K562 (cell line): ENCODE data around the gene WWC2. TPM values are rescaled to one million over a fixed set of nuclear protein-coding genes. Genes with fewer than 3 reads are reported as not detected.

Source experiments
- ATAC-seq: fragments of 200-7000 bp; cut with Tn5 transposase; 3 replicates; pipeline ENCODE4 v1.9.1; 2020; ENCODE audit warnings: moderate library complexity
- BruUV-seq: library from RNA; stranded (reverse); fragments of 400-500 nt; replicated peaks from 2 replicates; lab custom pipeline; 2021; lab: Mats Ljungman, UMichigan
- CTCF ChIA-PET: fragments of 300-600 bp; formaldehyde crosslinking; extraction: SDS; loops from one replicate; lab custom pipeline; 2021; ENCODE audit warnings: low intra/inter-chr PET ratio; lab: Yijun Ruan, JAX
- POLR2A ChIA-PET: fragments of 300-600, 350-650 bp; sonication (Branson Sonifier 250); formaldehyde crosslinking; extraction: SDS; loops from one replicate; lab custom pipeline; 2021; ENCODE audit warnings: antibody characterized with exemption, inconsistent platforms; lab: Yijun Ruan, JAX
- DNase-seq, 4 experiments: peaks; one replicate each; pipeline versions ENCODE4 v3.0.0 to v3.0.0-alpha.2; 2011 to 2018; ENCODE audit warnings: low spot score in 3 of 4, mixed read lengths in 3 of 4; ENCODE audit errors: extremely low read depth in 1 of 4
- FAIRE-seq: peaks from 2 replicates; lab custom pipeline; 2011; peaks lifted over from hg19 to GRCh38; lab: Jason Lieb, UNC
- H2AFZ ChIP-seq: 2 replicates; pipeline ENCODE4 v1.6.0; 2011; ENCODE audit warnings: low read depth, low read length, control low read depth, inconsistent platforms
- H3K27ac ChIP-seq: fragments of 200-600 bp; 3 replicates; pipeline ENCODE4 v1.8.0; 2011; ENCODE audit warnings: low read depth, mild to moderate bottlenecking, control low read depth, inconsistent platforms, low read length, moderate library complexity, mixed read lengths; ENCODE audit errors: extremely low read depth
- H3K27me3 ChIP-seq, 2 experiments: fragments of 300-600 bp in 1 of 2; 2 replicates in 1 of 2; 3 replicates in 1 of 2; pipeline versions ENCODE4 v1.6.0 to v1.8.0; 2011; ENCODE audit warnings: inconsistent platforms in 2 of 2, low read length in 2 of 2, mild to moderate bottlenecking in 1 of 2, mixed read lengths in 1 of 2, moderate library complexity in 1 of 2; ENCODE audit not compliant: control insufficient read depth in 2 of 2, insufficient read depth in 2 of 2
- H3K36me3 ChIP-seq: fragments of 300-600 bp; 3 replicates; pipeline ENCODE4 v1.8.0; 2011; ENCODE audit warnings: mild to moderate bottlenecking, low read length, inconsistent platforms; ENCODE audit not compliant: control insufficient read depth, insufficient read depth
- H3K4me1 ChIP-seq, 2 experiments: fragments of 200-600 bp in 1 of 2; replicated peaks in 1 of 2; 2 replicates in 1 of 2; 3 replicates in 1 of 2; pipeline versions ENCODE4 v1.5.1 to v1.8.0; 2011; ENCODE audit warnings: inconsistent platforms in 2 of 2, low read length in 2 of 2, mild to moderate bottlenecking in 1 of 2, mixed read lengths in 1 of 2, moderate library complexity in 1 of 2; ENCODE audit not compliant: control insufficient read depth in 2 of 2, insufficient read depth in 2 of 2
- H3K4me2 ChIP-seq: 2 replicates; pipeline ENCODE4 v1.6.1; 2011; ENCODE audit warnings: low read length, control low read depth, inconsistent platforms, mixed read lengths; ENCODE audit not compliant: insufficient read depth
- H3K4me3 ChIP-seq: fragments of 200-600 bp; sonication (generic), shearing (Covaris generic); 2 replicates; pipeline ENCODE4 v1.5.1; 2016; ENCODE audit warnings: control low read depth, inconsistent platforms
- H3K79me2 ChIP-seq: fragments of 200-600 bp; 3 replicates; pipeline ENCODE4 v1.8.0; 2011; ENCODE audit warnings: low read length, inconsistent platforms; ENCODE audit not compliant: control insufficient read depth, insufficient read depth
- H3K9ac ChIP-seq, 2 experiments: 2 replicates each; pipeline versions ENCODE4 v1.6.0 to v1.6.1; 2011; ENCODE audit warnings: low read depth in 2 of 2, low read length in 2 of 2, control low read depth in 1 of 2, inconsistent platforms in 1 of 2, mild to moderate bottlenecking in 1 of 2, mixed read lengths in 1 of 2; ENCODE audit not compliant: insufficient read depth in 1 of 2
- H3K9me1 ChIP-seq: one replicate; pipeline ENCODE4 v1.6.0; 2011; ENCODE audit warnings: inconsistent platforms, mild to moderate bottlenecking, low read length, moderate library complexity; ENCODE audit not compliant: control insufficient read depth, insufficient read depth
- H3K9me3 ChIP-seq: replicated peaks from 2 replicates; pipeline ENCODE4 v1.5.1; 2011; ENCODE audit warnings: low read depth, low read length, inconsistent platforms; ENCODE audit not compliant: control insufficient read depth, insufficient read depth
- H4K20me1 ChIP-seq: replicated peaks from 2 replicates; pipeline ENCODE4 v1.6.1; 2011; ENCODE audit warnings: low read length, inconsistent platforms, mixed read lengths; ENCODE audit not compliant: control insufficient read depth, insufficient read depth
- BRF2 ChIP-seq: IDR thresholded peaks from 3 replicates; pipeline ENCODE4 v1.6.1; 2011; ENCODE audit warnings: borderline replicate concordance, mild to moderate bottlenecking; ENCODE audit not compliant: insufficient read length, insufficient read depth
- DEAF1 ChIP-seq: fragments of 450-650 bp; formaldehyde crosslinking; IDR thresholded peaks from 2 replicates; pipeline ENCODE4 v1.4.0; 2020; ENCODE audit warnings: mild to moderate bottlenecking, moderate library complexity
- RBBP5 ChIP-seq: fragments of 200-600 bp; sonication (generic); IDR thresholded peaks from 2 replicates; pipeline ENCODE4 v1.6.1; 2012; ENCODE audit warnings: borderline replicate concordance, mild to moderate bottlenecking, low read length, control low read depth, inconsistent platforms; ENCODE audit not compliant: insufficient read depth, poor library complexity, severe bottlenecking
- RBM14 ChIP-seq: fragments of 200-400 bp; formaldehyde crosslinking; IDR thresholded peaks from 2 replicates; pipeline ENCODE4 v1.6.1; 2018; ENCODE audit warnings: low read depth, mild to moderate bottlenecking, low read length, moderate library complexity, borderline replicate concordance; ENCODE audit not compliant: insufficient read depth
- SAP30 ChIP-seq: fragments of 200-600 bp; sonication (generic); IDR thresholded peaks from 2 replicates; pipeline ENCODE4 v1.6.1; 2012; ENCODE audit warnings: borderline replicate concordance, low read depth, mild to moderate bottlenecking, moderate library complexity, low read length, control low read depth, inconsistent platforms; ENCODE audit not compliant: insufficient read depth, poor library complexity, severe bottlenecking
- TOE1 ChIP-seq, 2 experiments: fragments of 450-650 bp in 1 of 2; sonication (generic) in 1 of 2; formaldehyde crosslinking in 1 of 2; IDR thresholded peaks; 2 replicates each; pipeline versions ENCODE4 v1.7.1 to v1.8.0; 2016 to 2022; ENCODE audit warnings: borderline replicate concordance in 2 of 2, mild to moderate bottlenecking in 2 of 2, antibody characterized with exemption in 1 of 2, inconsistent platforms in 1 of 2, low read depth in 1 of 2, missing genetic modification reagents in 1 of 2, moderate library complexity in 1 of 2
- ZNF217 ChIP-seq: sonication (generic); formaldehyde crosslinking; IDR thresholded peaks from 2 replicates; pipeline ENCODE4 v1.8.0; 2022; ENCODE audit warnings: mild to moderate bottlenecking, missing genetic modification reagents
- ZNF311 ChIP-seq: fragments of 250-450 bp; sonication (Bioruptor Pico); IDR thresholded peaks from 2 replicates; pipeline ENCODE4 v1.4.0; 2020; ENCODE audit warnings: mild to moderate bottlenecking, moderate library complexity
- ZNF717 ChIP-seq: fragments of 250-450 bp; sonication (Bioruptor Pico); IDR thresholded peaks from 2 replicates; pipeline ENCODE4 v1.5.0; 2021
- ZNF764 ChIP-seq: fragments of 250-450 bp; sonication (Bioruptor Pico); IDR thresholded peaks from 2 replicates; pipeline ENCODE4 v1.4.0; 2020; ENCODE audit warnings: low read depth, mild to moderate bottlenecking, moderate library complexity
- ZSCAN32 ChIP-seq: fragments of 450-650 bp; formaldehyde crosslinking; IDR thresholded peaks from 2 replicates; pipeline ENCODE4 v1.4.0; 2020; ENCODE audit warnings: mild to moderate bottlenecking, moderate library complexity
- WGBS: fragments of 100-300 bp; shearing (Covaris generic); methylation state at CpG from one replicate; pipeline ENCODE4 v1.1.6; 2016; ENCODE audit warnings: low coverage, mixed read lengths; ENCODE audit not compliant: insufficient coverage; ENCODE audit errors: missing lambda C conversion rate; 5-methylcytosine and 5-hydroxymethylcytosine counted together
- in situ Hi-C: fragments of 300-500 bp; cut with MboI; formaldehyde crosslinking; loops from 4 replicates; pipeline ENCODE4 v1.15.0; 2018; ENCODE audit warnings: inconsistent platforms, mixed read lengths
- intact Hi-C: fragments of 100-400 bp; cut with micrococcal nuclease; formaldehyde crosslinking; loops from 2 replicates; pipeline ENCODE4 v1.14.2; 2022
- polyA plus RNA-seq, 8 experiments: library from polyadenylated mRNA; depleted of rRNA in 4 of 8; stranded (reverse) in 5 of 8; unstranded in 3 of 8; fragments of >200 nt; fragmentation: Nextera tagmentation in 2 of 8; fragmentation: Illumina TruSeq in 1 of 8; extraction: Ambion mirVana in 2 of 8; extraction: Trizol in 1 of 8; gene quantifications; 2 replicates each; pipeline versions ENCODE4 v1.2.1 to v1.2.3, GENCODE V29; 2011 to 2014; ENCODE audit warnings: inconsistent platforms in 1 of 8, missing spikeins in 1 of 8
- total RNA-seq, 7 experiments: library from RNA; depleted of rRNA in 6 of 7; stranded (reverse); fragments of >200 nt in 6 of 7; fragmentation: Illumina TruSeq in 2 of 7; extraction: Trizol in 2 of 7; gene quantifications; 2 replicates each; pipeline versions ENCODE4 v1.2.1 to v1.2.3, GENCODE V29; 2011 to 2021; ENCODE audit warnings: low replicate concordance in 1 of 7

The WWC2 gene
- total and polyA plus RNA-seq, 9 of the 15 experiments (the other 6 are each of a cell fraction or from before 2014, with no cell fraction given) = 3.7 to 39.4 (median 19.6) TPM

GRCh38 chr4:183180621-183181020 is 81.6 kb downstream of the WWC2 start:
- no TSS peak for BruUV-seq
- Histone ChIP-seq H3K4me3 (no peak overlapping the region), H3K27me3 (no peaks in the 10 kb centered on the region), H3K9ac (no peak overlapping the region), H3K79me2 (no peaks in the 10 kb centered on the region; the same call in 1 of the 3 replicates), H3K36me3 (no peaks in the 10 kb centered on the region), H3K4me1 (peaks cover 0 to 3% of the 10 kb centered on the region in 2 experiments; a peak in 3 of 5 replicates), H3K9me3 (peaks cover 5% of the 10 kb centered on the region; the same call in 1 of the 2 replicates), H3K9me1 (no peaks in the 10 kb centered on the region), H4K20me1 (0 out of 2 replicates have a peak, but pooled peaks cover 4% of the 10 kb centered on the region), H3K4me2 (no peak overlapping the region), H2AFZ (no peak overlapping the region), H3K27ac (no peak overlapping the region)
- no peak for ATAC-seq
- no peak for TF ChIP-seq ZNF764 (CRISPR knock-in tag)
- DNase-seq = no peak
- in situ Hi-C loops = no loop called here
- 67% methylated on average over 4 of the region's 4 CpGs for WGBS
- ChIA-PET CTCF (no interaction called here), POLR2A (no interaction called here)
- FAIRE-seq = no peak
- intact Hi-C loops = no loop called here

GRCh38 chr4:183181081-183181480 is 82.0 kb downstream of the WWC2 start:
- FAIRE-seq = peak; percentile 23
- Histone ChIP-seq H3K4me2 (no peak overlapping the region), H3K4me3 (no peak overlapping the region), H3K27me3 (no peaks in the 10 kb centered on the region), H4K20me1 (0 out of 2 replicates have a peak, but pooled peaks cover 4% of the 10 kb centered on the region), H3K4me1 (peaks cover 0 to 3% of the 10 kb centered on the region in 2 experiments; a peak in 3 of 5 replicates), H3K9me1 (no peaks in the 10 kb centered on the region), H3K36me3 (no peaks in the 10 kb centered on the region), H3K9me3 (peaks cover 5% of the 10 kb centered on the region; the same call in 1 of the 2 replicates), H2AFZ (no peak overlapping the region), H3K79me2 (no peaks in the 10 kb centered on the region; the same call in 1 of the 3 replicates), H3K9ac (no peak overlapping the region), H3K27ac (no peak overlapping the region)
- DNase-seq = no peak
- intact Hi-C loops = no loop called here
- in situ Hi-C loops = no loop called here
- CTCF ChIA-PET = no interaction called here
- no TSS peak for BruUV-seq
- WGBS = 52% methylated on average over 3 of the region's 3 CpGs
- no peak for ATAC-seq
- POLR2A ChIA-PET = no interaction called here
- TF ChIP-seq DEAF1 (no peak), RBM14 (no peak), ZNF311 (CRISPR knock-in tag) (no peak), TOE1 (IDR thresholded peaks at IDR 0.05; ENCODE audit: borderline replicate concordance) (no peak), TOE1 (CRISPR knock-in tag; IDR thresholded peaks at IDR 0.05; ENCODE audit: borderline replicate concordance, low read depth) (no peak), BRF2 (no peak), RBBP5 (no peak), ZSCAN32 (CRISPR knock-in tag) (no peak), ZNF217 (CRISPR knock-in tag) (no peak), ZNF717 (CRISPR knock-in tag) (no peak), SAP30 (no peak)
